Upper lobe of left lung (tissue), 4 donors: ENCODE results near the gene SCGB1A1.

Experiments
- EP300 ChIP-seq, 4 donors: sonication (generic); formaldehyde crosslinking; IDR thresholded peaks; one replicate each; pipeline ENCODE4 v1.5.1; 2017; ENCODE audit warnings: antibody characterized with exemption in 4 of 4, control low read depth in 2 of 4
- POLR2A ChIP-seq, 4 donors: fragments of 450-650 bp; IDR thresholded peaks; one replicate each; pipeline ENCODE4 v1.5.1; 2016 to 2017; ENCODE audit warnings: antibody characterized with exemption in 4 of 4, mild to moderate bottlenecking in 2 of 4
- TF ChIP-seq, protein P1 (sequence below), 6 experiments: fragments of 450-650 bp in 4 of 6; fragments of 200-600 bp in 2 of 6; sonication (generic) in 2 of 6; IDR thresholded peaks; one replicate each; pipeline ENCODE4 v1.5.1; 2016 to 2019; ENCODE audit warnings: antibody characterized with exemption in 6 of 6

DNA sequence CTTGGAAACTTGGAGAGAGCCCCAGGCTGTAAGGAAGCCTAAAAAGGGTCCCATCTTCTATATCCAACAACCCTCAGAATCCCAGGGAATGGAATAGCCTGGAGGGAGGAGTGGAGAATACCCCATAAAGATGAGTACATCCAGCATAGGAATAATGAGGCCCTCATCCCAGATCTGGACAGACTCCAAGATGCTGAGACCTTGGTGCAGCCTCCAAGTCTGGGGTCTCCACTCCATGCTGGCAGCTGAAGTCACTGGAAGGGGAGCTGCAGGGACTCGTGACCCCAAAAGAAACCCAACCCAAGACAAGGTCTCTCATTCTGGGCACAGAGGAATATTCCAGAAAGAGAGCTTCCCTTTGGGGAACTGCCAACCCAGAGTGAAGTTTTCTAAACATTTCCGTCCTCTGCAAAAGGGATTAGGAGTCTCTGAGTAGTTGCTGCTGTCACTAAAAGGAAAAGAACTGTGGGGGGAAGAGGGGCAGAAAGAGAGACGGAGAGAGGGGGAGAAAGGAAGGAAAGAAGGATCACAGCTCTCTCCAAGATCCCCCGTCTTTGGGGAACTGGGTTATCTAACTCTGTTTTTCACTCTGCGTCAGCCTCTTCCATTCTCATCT lies 589 bp downstream of the SCGB1A1 start:
- TF ChIP-seq, protein P1, sequence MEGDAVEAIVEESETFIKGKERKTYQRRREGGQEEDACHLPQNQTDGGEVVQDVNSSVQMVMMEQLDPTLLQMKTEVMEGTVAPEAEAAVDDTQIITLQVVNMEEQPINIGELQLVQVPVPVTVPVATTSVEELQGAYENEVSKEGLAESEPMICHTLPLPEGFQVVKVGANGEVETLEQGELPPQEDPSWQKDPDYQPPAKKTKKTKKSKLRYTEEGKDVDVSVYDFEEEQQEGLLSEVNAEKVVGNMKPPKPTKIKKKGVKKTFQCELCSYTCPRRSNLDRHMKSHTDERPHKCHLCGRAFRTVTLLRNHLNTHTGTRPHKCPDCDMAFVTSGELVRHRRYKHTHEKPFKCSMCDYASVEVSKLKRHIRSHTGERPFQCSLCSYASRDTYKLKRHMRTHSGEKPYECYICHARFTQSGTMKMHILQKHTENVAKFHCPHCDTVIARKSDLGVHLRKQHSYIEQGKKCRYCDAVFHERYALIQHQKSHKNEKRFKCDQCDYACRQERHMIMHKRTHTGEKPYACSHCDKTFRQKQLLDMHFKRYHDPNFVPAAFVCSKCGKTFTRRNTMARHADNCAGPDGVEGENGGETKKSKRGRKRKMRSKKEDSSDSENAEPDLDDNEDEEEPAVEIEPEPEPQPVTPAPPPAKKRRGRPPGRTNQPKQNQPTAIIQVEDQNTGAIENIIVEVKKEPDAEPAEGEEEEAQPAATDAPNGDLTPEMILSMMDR (IDR thresholded peaks at IDR 0.05): no peak
- no peak for TF ChIP-seq POLR2A (IDR thresholded peaks at IDR 0.05)
- no peak for TF ChIP-seq EP300 (IDR thresholded peaks at IDR 0.05)
